SK-N-MC (cell line): ENCODE data around the gene LENEP.

Experiments
- DNase-seq: peaks from one replicate; pipeline ENCODE4 v3.0.0-alpha.2; 2011; ENCODE audit warnings: low read depth, low spot score
- H3K27ac ChIP-seq: fragments of 200-600 bp; sonication (generic); 2 replicates; pipeline ENCODE4 v1.5.1; 2016; ENCODE audit warnings: mixed run types
- H3K36me3 ChIP-seq: fragments of 200-600 bp; sonication (generic); 2 replicates; pipeline ENCODE4 v1.6.1; 2017; ENCODE audit warnings: antibody characterized with exemption, low read length, mixed read lengths; ENCODE audit not compliant: insufficient read depth
- H3K4me3 ChIP-seq: fragments of 200-600 bp; sonication (generic); 2 replicates; pipeline ENCODE4 v1.5.1; 2016
- H3K9ac ChIP-seq: fragments of 200-600 bp; sonication (generic); 2 replicates; pipeline ENCODE4 v1.8.0; 2017; ENCODE audit warnings: mixed run types, mixed read lengths; ENCODE audit not compliant: insufficient read length
- H3K9me3 ChIP-seq: fragments of 200-600 bp; sonication (generic); 2 replicates; pipeline ENCODE4 v1.6.1; 2017; ENCODE audit warnings: low read depth, mild to moderate bottlenecking, antibody characterized with exemption, low read length, moderate library complexity, mixed read lengths
- EZH2 ChIP-seq: fragments of 200-600 bp; sonication (generic); IDR thresholded peaks from one replicate; pipeline ENCODE4 v1.6.1; 2017; ENCODE audit warnings: antibody characterized with exemption
- FOXP2 ChIP-seq: optimal IDR thresholded peaks from 2 replicates; pipeline ENCODE3; 2011; ENCODE audit warnings: mild to moderate bottlenecking, moderate library complexity; ENCODE audit not compliant: insufficient read depth; ENCODE audit errors: extremely low read length, control extremely low read depth
- POLR2AphosphoS5 ChIP-seq: IDR thresholded peaks from 2 replicates; pipeline ENCODE4 v1.6.1; 2012; ENCODE audit warnings: mild to moderate bottlenecking, low read depth, low read length, borderline replicate concordance

The LENEP gene

GRCh38 chr1:155019377-155020245, 26.2 kb downstream of the LENEP start:
- no peak for DNase-seq
- Histone ChIP-seq H3K4me3 (no peak overlapping the region), H3K9ac (no peak overlapping the region), H3K36me3 (peaks cover 10% of the 10 kb centered on the region; the same call in 1 of the 2 replicates), H3K9me3 (no peaks in the 10 kb centered on the region), H3K27ac (no peak overlapping the region)
- TF ChIP-seq FOXP2 (no peak), POLR2AphosphoS5 (no peak), EZH2 (no peak)

- Histone ChIP-seq H3K36me3 (no peaks in the 10 kb centered on the region), H3K27ac (no peak overlapping the region), H3K4me3 (no peak overlapping the region), H3K9me3 (no peaks in the 10 kb centered on the region), H3K9ac (no peak overlapping the region)
- no peak for TF ChIP-seq POLR2AphosphoS5
- no peak for TF ChIP-seq FOXP2
- no peak for TF ChIP-seq EZH2
- no peak for DNase-seq
These were observed 28.9 kb downstream of the LENEP start for GRCh38 chr1:155022136-155022926.

- Histone ChIP-seq H3K4me3 (no peak overlapping the region), H3K9me3 (no peaks in the 10 kb centered on the region), H3K36me3 (no peaks in the 10 kb centered on the region), H3K27ac (no peak overlapping the region), H3K9ac (no peak overlapping the region)
- no peak for TF ChIP-seq FOXP2
- TF ChIP-seq EZH2 = no peak
- TF ChIP-seq POLR2AphosphoS5 = no peak
- DNase-seq = no peak
These were observed 29.5 kb downstream of the LENEP start for GRCh38 chr1:155022927-155023236.

- Histone ChIP-seq H3K4me3 (no peak overlapping the region), H3K9ac (no peak overlapping the region), H3K36me3 (no peaks in the 10 kb centered on the region), H3K9me3 (no peaks in the 10 kb centered on the region), H3K27ac (no peak overlapping the region)
- DNase-seq = no peak
- no peak for TF ChIP-seq EZH2
- no peak for TF ChIP-seq FOXP2
- TF ChIP-seq POLR2AphosphoS5 = no peak
These were observed 30.2 kb downstream of the LENEP start for GRCh38 chr1:155023627-155024026.

GRCh38 chr1:155024315-155024714, 30.9 kb downstream of the LENEP start:
- no peak for DNase-seq
- H3K27ac ChIP-seq = no peak overlapping the region
- no peaks in the 10 kb centered on the region for H3K36me3 ChIP-seq
- H3K4me3 ChIP-seq = no peak overlapping the region
- no peaks in the 10 kb centered on the region for H3K9me3 ChIP-seq
- TF ChIP-seq FOXP2 (no peak), EZH2 (no peak), POLR2AphosphoS5 (no peak)
- no peak overlapping the region for H3K9ac ChIP-seq

GRCh38 chr1:155026154-155026553, 32.8 kb downstream of the LENEP start:
- no peak for DNase-seq
- TF ChIP-seq EZH2 (no peak), POLR2AphosphoS5 (no peak), FOXP2 (no peak)
- Histone ChIP-seq H3K9ac (no peak overlapping the region), H3K9me3 (no peaks in the 10 kb centered on the region), H3K27ac (no peak overlapping the region), H3K36me3 (no peaks in the 10 kb centered on the region), H3K4me3 (no peak overlapping the region)

- DNase-seq = no peak
- Histone ChIP-seq H3K9me3 (no peaks in the 10 kb centered on the region), H3K9ac (no peak overlapping the region), H3K36me3 (no peaks in the 10 kb centered on the region), H3K27ac (no peak overlapping the region), H3K4me3 (no peak overlapping the region)
- TF ChIP-seq EZH2 (no peak), FOXP2 (no peak), POLR2AphosphoS5 (no peak)
These were observed 33.2 kb downstream of the LENEP start for GRCh38 chr1:155026588-155026987.

- no peaks in the 10 kb centered on the region for H3K9me3 ChIP-seq
- no peak overlapping the region for H3K4me3 ChIP-seq
- no peak for DNase-seq
- no peak overlapping the region for H3K9ac ChIP-seq
- no peaks in the 10 kb centered on the region for H3K36me3 ChIP-seq
- TF ChIP-seq FOXP2 (no peak), POLR2AphosphoS5 (no peak), EZH2 (no peak)
- no peak overlapping the region for H3K27ac ChIP-seq
These were observed 36.3 kb downstream of the LENEP start for GRCh38 chr1:155029513-155030242.
